Left colon (tissue), 2 donors: ENCODE results near the gene SHC3. TPM values are rescaled to one million over a fixed set of nuclear protein-coding genes. Genes with fewer than 3 reads are reported as not detected.

Experiments
- ATAC-seq: fragments of 200-7000 bp; cut with Tn5 transposase; one replicate; pipeline ENCODE4 v1.9.1; 2020; ENCODE audit warnings: mild to moderate bottlenecking, moderate library complexity
- DNase-seq, 2 donors: peaks; one replicate each; pipeline ENCODE4 v3.0.0-alpha.2; 2020
- intact Hi-C, 2 donors: fragments of 100-400 bp; cut with DNase I in 1 of 2; cut with micrococcal nuclease in 1 of 2; formaldehyde crosslinking; loops; one replicate each; pipeline versions ENCODE4 v1.11.2 to v1.14.0; 2022; cut with DNase I, micrococcal nuclease
- total RNA-seq, 2 donors: library from RNA; stranded (reverse); fragmentation: NEBNext Ultra II Directional; extraction: Animal tissue kit (Norgen Biotek cat#: 25700); gene quantifications; one replicate each; pipeline ENCODE4 v1.2.1, GENCODE V29; 2021
- donor health status: DM: no; HTN: no; CAD: no.
- donor health status: DM: yes; HTN: yes; CAD: no.

The SHC3 gene
- total RNA-seq, 2 donors from 2014 or later: 0.27 to 1.6 TPM

GRCh38 chr9:89013660-89014059, 165.0 kb downstream of the SHC3 start:
- intact Hi-C loops: no loop called here
- ATAC-seq: no peak
- DNase-seq: no peak

GRCh38 chr9:89012294-89013042, 166.2 kb downstream of the SHC3 start:
- intact Hi-C loops: no loop called here
- ATAC-seq: no peak
- no peak for DNase-seq

- no peak for DNase-seq
- intact Hi-C loops: no loop called here
Observed at GRCh38 chr9:89011683-89012082, 166.9 kb downstream of the SHC3 start.

GRCh38 chr9:89010526-89011111, 168.0 kb downstream of the SHC3 start:
- ATAC-seq: no peak
- no peak for DNase-seq
- intact Hi-C loops: no loop called here

More at GRCh38 chr9:89011683-89012082, 166.9 kb downstream of the SHC3 start:
- no peak for ATAC-seq

- ATAC-seq: no peak
- intact Hi-C loops: no loop called here
Observed at GRCh38 chr9:89010056-89010455, 168.6 kb downstream of the SHC3 start.

GRCh38 chr9:89009546-89009840, 169.1 kb downstream of the SHC3 start:
- no peak for DNase-seq
- intact Hi-C loops: no loop called here
- no peak for ATAC-seq

More at GRCh38 chr9:89010056-89010455, 168.6 kb downstream of the SHC3 start:
- DNase-seq: no peak

GRCh38 chr9:89008744-89009545, 169.7 kb downstream of the SHC3 start:
- ATAC-seq (no peak), DNase-seq (no peak)
- intact Hi-C loops: no loop called here

GRCh38 chr9:89008055-89008743, 170.4 kb downstream of the SHC3 start:
- DNase-seq (no peak), ATAC-seq (no peak)
- intact Hi-C loops: no loop called here

- ATAC-seq (no peak), DNase-seq (no peak)
- intact Hi-C loops: no loop called here
Observed at GRCh38 chr9:89006996-89007967, 171.3 kb downstream of the SHC3 start.

GRCh38 chr9:89006267-89006666, 172.4 kb downstream of the SHC3 start:
- DNase-seq: no peak
- ATAC-seq: no peak
- intact Hi-C loops: no loop called here

- intact Hi-C loops: no loop called here
- DNase-seq: no peak
- no peak for ATAC-seq
Observed at GRCh38 chr9:89005323-89005722, 173.3 kb downstream of the SHC3 start.

- ATAC-seq: no peak
- intact Hi-C loops: loop anchor here (5.0 kb wide), 1 partner anchor 411 kb away; no protein-coding TSS in a partner anchor
Observed at GRCh38 chr9:89002987-89003386, 175.6 kb downstream of the SHC3 start.

GRCh38 chr9:89001917-89002540, 176.6 kb downstream of the SHC3 start:
- no peak for ATAC-seq
- no peak for DNase-seq
- intact Hi-C loops: loop anchor here (5.0 kb wide), 1 partner anchor 410 kb away; no protein-coding TSS in a partner anchor

More at GRCh38 chr9:89002987-89003386, 175.6 kb downstream of the SHC3 start:
- no peak for DNase-seq

- DNase-seq: peak; percentile 74 to 88
- intact Hi-C loops: loop anchor here (5.0 kb wide), 1 partner anchor 409 kb away; no protein-coding TSS in a partner anchor
- peak; percentile 87 for ATAC-seq
Observed at GRCh38 chr9:89000973-89001916, 177.4 kb downstream of the SHC3 start.

- ATAC-seq (no peak), DNase-seq (no peak)
- intact Hi-C loops: loop anchor here (5.0 kb wide), 1 partner anchor 408 kb away; no protein-coding TSS in a partner anchor
Observed at GRCh38 chr9:89000371-89000781, 178.2 kb downstream of the SHC3 start.

- intact Hi-C loops: no loop called here
- no peak for ATAC-seq
- DNase-seq: peak in 1 of 2 donors; percentile 32
Observed at GRCh38 chr9:88998911-88999310, 179.7 kb downstream of the SHC3 start.
